ENCODE data around the gene ATOH1.

Gene ATOH1

GRCh38 chr4:93839704-93840103, 11.2 kb downstream of the ATOH1 start:
- Histone ChIP-seq H4K91ac (ENCODE audit: low read depth, low read length) (no peak overlapping the region), H2BK120ac (ENCODE audit: insufficient read depth, low read length, poor library complexity) (no peak overlapping the region), H2BK5ac (ENCODE audit: low read depth, low read length, poor library complexity) (no peak overlapping the region), H3K23ac (ENCODE audit: low read length) (no peak overlapping the region), H4K12ac (ENCODE audit: low read depth, low read length) (no peak overlapping the region), H4K8ac (ENCODE audit: low read depth, low read length) (no peak overlapping the region), H3K79me2 (ENCODE audit: control insufficient read depth, insufficient read depth, low read length, poor library complexity) (no peaks in the 10 kb centered on the region), H3K36me3 (ENCODE audit: control insufficient read depth in 1 of 2, insufficient read depth in 2 of 2, low read length in 2 of 2) (no peaks in the 10 kb centered on the region), H3K14ac (ENCODE audit: low read length) (no peak overlapping the region), H3K79me1 (ENCODE audit: low read length) (no peaks in the 10 kb centered on the region), H2BK12ac (ENCODE audit: low read length) (no peak overlapping the region), H2AK5ac (ENCODE audit: low read length) (no peak overlapping the region), H3K18ac (ENCODE audit: low read length) (no peak overlapping the region), H3K4ac (ENCODE audit: low read depth, low read length) (no peak overlapping the region), H3K4me2 (ENCODE audit: low read length) (no peak overlapping the region), H3K9me3 (ENCODE audit: insufficient read depth, low read depth, low read length) (no peaks in the 10 kb centered on the region), H3K4me1 (ENCODE audit: control insufficient read depth in 1 of 2, insufficient read depth in 2 of 2, low read length in 2 of 2) (peaks cover under 1 to 1% of the 10 kb centered on the region in 2 experiments), H3K27me3 (ENCODE audit: insufficient read depth, low read length) (peaks cover 9% of the 10 kb centered on the region), H3K27ac (ENCODE audit: low read depth, low read length) (no peak overlapping the region), H3K9ac (ENCODE audit: low read length) (no peak overlapping the region), H3K4me3 (ENCODE audit: low read depth, low read length) (no peak overlapping the region), H2AFZ (ENCODE audit: insufficient read depth, low read length, poor library complexity) (no peak overlapping the region)
- DNase-seq = no peak
- no CpG with 5 or more reads among the region's 4 CpGs for WGBS (ENCODE audit: extremely low coverage, insufficient coverage, insufficient read length)

GRCh38 chr4:93841803-93842345, 13.3 kb downstream of the ATOH1 start:
- Histone ChIP-seq H2BK120ac (ENCODE audit: insufficient read depth, low read length, poor library complexity) (no peak overlapping the region), H3K36me3 (ENCODE audit: control insufficient read depth in 1 of 2, insufficient read depth in 2 of 2, low read length in 2 of 2) (no peaks in the 10 kb centered on the region), H3K4me1 (ENCODE audit: control insufficient read depth in 1 of 2, insufficient read depth in 2 of 2, low read length in 2 of 2) (no peaks in the 10 kb centered on the region), H3K14ac (ENCODE audit: low read length) (no peak overlapping the region), H4K12ac (ENCODE audit: low read depth, low read length) (no peak overlapping the region), H3K18ac (ENCODE audit: low read length) (no peak overlapping the region), H3K4me3 (ENCODE audit: low read depth, low read length) (no peak overlapping the region), H2AFZ (ENCODE audit: insufficient read depth, low read length, poor library complexity) (no peak overlapping the region), H2BK12ac (ENCODE audit: low read length) (no peak overlapping the region), H3K9ac (ENCODE audit: low read length) (no peak overlapping the region), H3K27ac (ENCODE audit: low read depth, low read length) (no peak overlapping the region), H4K91ac (ENCODE audit: low read depth, low read length) (no peak overlapping the region), H3K4me2 (ENCODE audit: low read length) (no peak overlapping the region), H3K79me1 (ENCODE audit: low read length) (no peaks in the 10 kb centered on the region), H3K4ac (ENCODE audit: low read depth, low read length) (no peak overlapping the region), H2AK5ac (ENCODE audit: low read length) (no peak overlapping the region), H3K79me2 (ENCODE audit: control insufficient read depth, insufficient read depth, low read length, poor library complexity) (no peaks in the 10 kb centered on the region), H3K9me3 (ENCODE audit: insufficient read depth, low read depth, low read length) (no peaks in the 10 kb centered on the region), H2BK5ac (ENCODE audit: low read depth, low read length, poor library complexity) (no peak overlapping the region), H3K23ac (ENCODE audit: low read length) (no peak overlapping the region), H3K27me3 (ENCODE audit: insufficient read depth, low read length) (no peaks in the 10 kb centered on the region), H4K8ac (ENCODE audit: low read depth, low read length) (no peak overlapping the region)
- no peak for DNase-seq
- no CpG with 5 or more reads among the region's 3 CpGs for whole genome bisulfite sequencing (ENCODE audit: extremely low coverage, insufficient coverage, insufficient read length)

- no peak overlapping the region for H2BK5ac ChIP-seq (ENCODE audit: low read depth, low read length, poor library complexity)
- no peaks in the 10 kb centered on the region for H3K4me1 ChIP-seq (ENCODE audit: control insufficient read depth in 1 of 2, insufficient read depth in 2 of 2, low read length in 2 of 2)
- no peaks in the 10 kb centered on the region for H3K9me3 ChIP-seq (ENCODE audit: insufficient read depth, low read depth, low read length)
- H3K18ac ChIP-seq (ENCODE audit: low read length) = no peak overlapping the region
- H3K4me3 ChIP-seq (ENCODE audit: low read depth, low read length) = no peak overlapping the region
- H4K91ac ChIP-seq (ENCODE audit: low read depth, low read length) = no peak overlapping the region
- H3K4me2 ChIP-seq (ENCODE audit: low read length) = no peak overlapping the region
- no peaks in the 10 kb centered on the region for H3K27me3 ChIP-seq (ENCODE audit: insufficient read depth, low read length)
- H2AFZ ChIP-seq (ENCODE audit: insufficient read depth, low read length, poor library complexity) = no peak overlapping the region
- H3K79me2 ChIP-seq (ENCODE audit: control insufficient read depth, insufficient read depth, low read length, poor library complexity) = no peaks in the 10 kb centered on the region
- no CpG with 5 or more reads among the region's 2 CpGs for WGBS (ENCODE audit: extremely low coverage, insufficient coverage, insufficient read length)
- H2BK12ac ChIP-seq (ENCODE audit: low read length) = no peak overlapping the region
- H3K36me3 ChIP-seq (ENCODE audit: control insufficient read depth in 1 of 2, insufficient read depth in 2 of 2, low read length in 2 of 2) = no peaks in the 10 kb centered on the region
- DNase-seq = no peak
- H3K79me1 ChIP-seq (ENCODE audit: low read length) = no peaks in the 10 kb centered on the region
- no peak overlapping the region for H3K27ac ChIP-seq (ENCODE audit: low read depth, low read length)
- H3K4ac ChIP-seq (ENCODE audit: low read depth, low read length) = no peak overlapping the region
- H3K14ac ChIP-seq (ENCODE audit: low read length) = no peak overlapping the region
- H3K23ac ChIP-seq (ENCODE audit: low read length) = no peak overlapping the region
- H2AK5ac ChIP-seq (ENCODE audit: low read length) = no peak overlapping the region
- no peak overlapping the region for H4K8ac ChIP-seq (ENCODE audit: low read depth, low read length)
- H4K12ac ChIP-seq (ENCODE audit: low read depth, low read length) = no peak overlapping the region
- H3K9ac ChIP-seq (ENCODE audit: low read length) = no peak overlapping the region
- H2BK120ac ChIP-seq (ENCODE audit: insufficient read depth, low read length, poor library complexity) = no peak overlapping the region
These were observed 14.2 kb downstream of the ATOH1 start for GRCh38 chr4:93842601-93843252.

- no peak for DNase-seq
- no peak overlapping the region for H4K12ac ChIP-seq (ENCODE audit: low read depth, low read length)
- H3K14ac ChIP-seq (ENCODE audit: low read length) = no peak overlapping the region
- no peak overlapping the region for H2BK120ac ChIP-seq (ENCODE audit: insufficient read depth, low read length, poor library complexity)
- H2BK12ac ChIP-seq (ENCODE audit: low read length) = no peak overlapping the region
- H4K8ac ChIP-seq (ENCODE audit: low read depth, low read length) = no peak overlapping the region
- H2AFZ ChIP-seq (ENCODE audit: insufficient read depth, low read length, poor library complexity) = no peak overlapping the region
- no peaks in the 10 kb centered on the region for H3K79me2 ChIP-seq (ENCODE audit: control insufficient read depth, insufficient read depth, low read length, poor library complexity)
- H3K36me3 ChIP-seq (ENCODE audit: control insufficient read depth in 1 of 2, insufficient read depth in 2 of 2, low read length in 2 of 2) = no peaks in the 10 kb centered on the region
- H3K4ac ChIP-seq (ENCODE audit: low read depth, low read length) = no peak overlapping the region
- no peaks in the 10 kb centered on the region for H3K9me3 ChIP-seq (ENCODE audit: insufficient read depth, low read depth, low read length)
- H3K4me2 ChIP-seq (ENCODE audit: low read length) = no peak overlapping the region
- no peak overlapping the region for H2AK5ac ChIP-seq (ENCODE audit: low read length)
- H4K91ac ChIP-seq (ENCODE audit: low read depth, low read length) = no peak overlapping the region
- H3K23ac ChIP-seq (ENCODE audit: low read length) = no peak overlapping the region
- H3K4me1 ChIP-seq (ENCODE audit: control insufficient read depth in 1 of 2, insufficient read depth in 2 of 2, low read length in 2 of 2) = no peaks in the 10 kb centered on the region
- H3K9ac ChIP-seq (ENCODE audit: low read length) = no peak overlapping the region
- no peaks in the 10 kb centered on the region for H3K27me3 ChIP-seq (ENCODE audit: insufficient read depth, low read length)
- H2BK5ac ChIP-seq (ENCODE audit: low read depth, low read length, poor library complexity) = no peak overlapping the region
- no peak overlapping the region for H3K18ac ChIP-seq (ENCODE audit: low read length)
- no peak overlapping the region for H3K4me3 ChIP-seq (ENCODE audit: low read depth, low read length)
- no peaks in the 10 kb centered on the region for H3K79me1 ChIP-seq (ENCODE audit: low read length)
- no peak overlapping the region for H3K27ac ChIP-seq (ENCODE audit: low read depth, low read length)
These were observed 15.2 kb downstream of the ATOH1 start for GRCh38 chr4:93843772-93844171.
